A172 (cell line): ENCODE results near the gene NFATC1. TPM values are rescaled to one million over a fixed set of nuclear protein-coding genes. Genes with fewer than 3 reads are reported as not detected.

Experiments
- DNase-seq: peaks from one replicate; pipeline ENCODE4 v3.0.0-alpha.2; 2015; ENCODE audit warnings: low spot score
- total RNA-seq: library from RNA; depleted of rRNA; stranded (reverse); fragments of >200 nt; shearing (Covaris generic); gene quantifications from 2 replicates; pipeline ENCODE4 v1.2.3, GENCODE V29; 2014

Gene NFATC1
- total RNA-seq, 1 experiment from 2014 or later = 7.7 TPM

DNA sequence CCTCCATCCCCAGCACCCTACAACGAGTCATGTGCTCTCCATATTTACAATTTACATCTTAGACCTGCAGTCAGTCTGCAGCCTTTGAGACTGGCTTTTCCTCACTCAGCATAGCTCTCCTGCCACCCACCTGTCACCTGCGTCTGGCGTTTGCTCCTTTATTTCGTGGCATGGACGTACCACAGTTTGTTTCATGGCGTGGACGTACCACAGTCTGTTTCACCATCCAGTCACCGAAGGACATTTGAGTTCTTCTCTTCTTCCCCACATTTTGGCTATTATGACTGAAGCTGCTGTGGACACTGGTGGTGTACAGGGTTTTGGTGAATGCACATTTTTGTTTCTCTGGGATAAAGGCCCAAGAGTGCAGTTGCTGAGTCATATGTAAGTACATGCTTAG lies 142.0 kb downstream of the NFATC1 start:
- DNase-seq = no peak

GRCh38 chr18:79538635-79539034 lies 142.9 kb downstream of the NFATC1 start:
- no peak for DNase-seq

DNA sequence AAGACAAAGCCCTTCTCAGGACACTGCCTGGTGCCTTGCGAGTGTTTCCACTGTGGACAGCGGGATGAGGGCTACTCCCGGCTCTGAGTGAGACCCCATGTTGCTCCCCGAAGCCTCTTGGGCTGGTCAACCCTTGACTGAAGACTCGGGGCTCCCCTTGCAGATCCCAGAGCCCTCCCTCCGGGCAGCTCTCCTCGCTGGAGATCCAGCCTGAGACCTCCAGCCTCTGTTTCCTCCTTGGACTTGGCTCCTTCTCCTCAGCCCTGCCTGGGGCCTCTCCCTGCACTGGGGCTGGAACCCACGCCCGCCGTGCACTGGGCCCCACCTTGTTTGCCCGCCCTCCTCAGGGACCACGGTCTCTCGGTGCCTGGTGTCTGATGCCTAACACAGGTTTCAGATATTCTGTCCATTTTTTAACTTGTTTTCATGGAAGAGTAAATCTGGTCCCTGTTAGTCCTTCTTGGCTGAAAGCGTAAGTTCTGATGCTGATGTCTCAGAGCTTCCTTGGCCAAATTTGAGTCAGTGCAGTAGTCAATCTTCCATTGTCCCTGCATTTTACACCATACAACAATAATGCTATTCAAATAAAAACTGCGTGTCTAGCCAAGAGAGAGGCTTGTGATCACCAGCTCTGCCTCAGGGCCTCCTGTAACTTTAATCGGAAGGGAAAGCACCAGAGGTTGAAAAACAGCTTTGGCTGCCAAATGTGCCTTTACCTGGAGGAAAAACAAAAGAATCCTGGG lies 144.6 kb downstream of the NFATC1 start:
- DNase-seq = no peak

DNA sequence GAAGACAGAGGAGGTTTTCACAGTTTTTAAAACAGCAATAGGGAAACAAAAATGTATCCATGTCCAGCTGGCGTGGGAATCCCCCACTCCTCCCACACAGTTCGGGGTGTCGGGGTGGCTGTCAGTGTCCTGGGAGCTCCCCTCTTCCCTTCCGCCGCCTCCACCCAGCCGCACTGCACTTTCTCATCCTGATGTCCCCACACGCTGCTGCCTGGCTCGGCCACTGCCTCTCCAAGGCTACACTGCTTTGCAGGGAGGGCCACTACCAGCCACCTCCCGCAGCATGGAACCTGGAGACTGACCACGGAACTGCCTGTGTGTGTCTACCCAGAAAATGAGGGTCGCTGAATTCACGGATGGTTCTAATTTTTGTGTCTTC lies 145.2 kb downstream of the NFATC1 start:
- DNase-seq = no peak

GRCh38 chr18:79542213-79542612 lies 146.5 kb downstream of the NFATC1 start:
- no peak for DNase-seq

GRCh38 chr18:79542876-79543750 lies 147.4 kb downstream of the NFATC1 start:
- DNase-seq = no peak

- DNase-seq = no peak
Observed at GRCh38 chr18:79543861-79544385, 148.2 kb downstream of the NFATC1 start.

GRCh38 chr18:79544386-79544963 lies 148.7 kb downstream of the NFATC1 start:
- DNase-seq = no peak

DNA sequence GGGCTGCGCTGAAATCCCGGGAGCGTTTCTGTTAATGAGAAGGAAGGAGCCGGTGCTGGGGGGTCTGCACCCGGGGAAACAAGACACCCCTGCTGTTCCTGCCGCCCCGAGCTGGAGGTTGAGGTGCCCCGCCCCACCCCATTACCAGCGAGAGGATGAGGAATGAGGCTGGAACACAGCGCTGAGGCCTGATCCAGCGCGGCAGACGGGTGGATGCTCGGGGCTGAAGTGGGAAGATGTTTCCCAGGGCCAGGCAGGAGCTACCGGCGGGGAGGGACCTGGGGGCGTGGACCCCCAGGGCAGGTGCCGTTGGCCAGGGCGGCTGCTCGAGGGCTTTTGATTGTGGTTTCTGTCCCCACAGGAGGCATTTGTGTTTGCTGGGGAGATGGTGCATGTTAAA lies 149.5 kb downstream of the NFATC1 start:
- no peak for DNase-seq

GRCh38 chr18:79545736-79546171 lies 150.0 kb downstream of the NFATC1 start:
- no peak for DNase-seq

- no peak for DNase-seq
Observed at GRCh38 chr18:79546781-79547272, 151.1 kb downstream of the NFATC1 start.

GRCh38 chr18:79547413-79548076 lies 151.8 kb downstream of the NFATC1 start:
- no peak for DNase-seq

DNA sequence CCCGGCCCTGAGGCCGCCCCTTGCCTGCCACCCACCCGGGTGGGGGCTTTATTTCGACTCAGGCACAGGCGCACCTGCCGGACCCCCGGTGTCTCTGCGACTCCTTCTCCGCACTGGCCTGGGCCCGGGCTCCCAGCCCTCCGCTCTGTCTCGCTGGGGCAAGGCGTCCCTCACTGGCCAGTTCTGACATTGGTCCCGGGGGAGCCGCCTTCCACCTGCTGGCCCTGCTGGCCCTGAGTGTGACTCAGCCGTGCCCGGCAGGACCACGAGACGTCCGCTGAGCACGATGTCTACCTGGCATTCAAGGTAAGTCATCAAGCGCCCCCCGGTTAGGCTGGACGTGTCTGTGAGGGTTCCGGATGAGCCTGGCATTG lies 152.3 kb downstream of the NFATC1 start:
- DNase-seq = no peak

DNA sequence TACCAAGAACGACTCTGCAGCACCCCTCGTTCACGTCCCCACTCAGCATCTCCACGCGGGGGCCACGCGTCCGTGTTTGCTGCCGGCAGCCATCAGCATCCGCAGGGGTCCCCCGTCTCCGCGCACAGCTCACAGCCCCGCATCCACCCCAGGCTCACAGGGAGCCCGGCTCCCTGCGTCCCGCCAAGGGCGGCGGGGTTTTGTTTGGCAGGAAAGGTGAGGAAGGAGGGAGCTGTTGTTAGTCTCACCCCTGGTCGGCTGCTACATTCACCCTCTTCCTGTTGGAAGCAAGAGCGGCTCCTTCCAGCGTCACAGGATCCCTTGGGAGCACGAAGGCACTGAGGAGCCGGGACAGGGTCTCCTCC lies 152.9 kb downstream of the NFATC1 start:
- DNase-seq = no peak

GRCh38 chr18:79548986-79549637 lies 153.4 kb downstream of the NFATC1 start:
- no peak for DNase-seq

DNA sequence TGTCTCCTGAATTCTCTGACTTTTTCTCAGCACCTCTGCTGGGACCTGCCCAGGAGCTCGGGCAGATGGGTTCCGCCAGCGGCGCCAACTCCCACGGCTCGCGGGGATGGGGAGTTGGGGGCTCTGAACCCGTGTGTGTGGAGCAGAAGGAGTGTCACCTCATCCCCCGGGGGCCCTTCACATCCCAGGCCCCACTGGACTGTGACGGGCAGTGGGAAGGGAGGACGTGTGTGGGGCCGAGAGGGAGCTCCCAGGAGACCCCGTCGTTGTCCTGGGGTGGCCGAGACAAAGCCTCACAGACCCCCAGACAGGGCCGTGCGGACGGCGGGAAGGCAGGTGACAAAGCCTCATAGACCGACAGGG lies 153.9 kb downstream of the NFATC1 start:
- no peak for DNase-seq

DNA sequence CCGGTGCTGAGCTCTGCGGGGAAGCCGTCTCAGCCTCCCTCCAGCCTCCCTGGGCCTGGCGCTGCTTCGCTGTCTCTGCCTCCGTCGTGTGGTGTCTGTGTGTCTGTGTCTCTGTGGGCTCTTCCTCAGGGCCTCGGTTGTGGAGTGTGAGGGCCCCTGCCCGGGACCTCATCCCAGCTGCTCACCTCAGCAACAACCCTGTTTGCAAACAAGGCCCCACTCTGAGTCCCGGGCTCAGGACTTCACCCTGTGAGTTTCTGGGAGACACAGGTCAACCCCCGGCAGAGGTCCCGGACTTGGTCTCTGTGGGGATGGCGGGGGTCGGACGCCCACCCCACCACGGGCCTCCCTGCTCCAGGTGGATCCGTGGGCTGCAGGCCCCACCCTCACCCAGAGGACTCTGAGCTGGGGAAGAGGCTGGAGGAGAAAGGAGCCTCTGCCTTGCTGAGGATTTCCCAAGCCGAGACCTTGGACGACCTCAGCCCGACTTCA lies 156.5 kb downstream of the NFATC1 start:
- DNase-seq = no peak

DNA sequence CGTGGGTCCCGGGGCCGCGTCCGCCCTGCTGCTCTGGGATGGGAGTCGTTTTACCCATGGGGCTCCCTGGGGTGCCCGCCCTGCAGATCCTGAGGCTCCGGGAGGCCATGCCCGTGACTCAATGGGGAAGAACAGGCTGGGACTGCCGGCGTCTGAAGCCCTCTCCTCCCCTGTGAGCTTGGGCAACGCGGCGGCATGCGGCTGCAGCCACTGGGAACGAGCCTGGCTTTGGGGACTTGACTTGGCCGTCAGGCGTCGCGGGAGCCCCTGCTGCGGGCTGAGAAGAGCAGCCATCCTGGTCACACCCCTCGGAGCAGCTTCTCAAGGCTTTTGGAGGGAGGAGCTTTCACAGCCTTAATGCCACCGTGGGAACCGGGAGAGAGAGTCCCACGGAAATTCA lies 157.0 kb downstream of the NFATC1 start:
- no peak for DNase-seq

GRCh38 chr18:79553154-79553553 lies 157.4 kb downstream of the NFATC1 start:
- DNase-seq = no peak

DNA sequence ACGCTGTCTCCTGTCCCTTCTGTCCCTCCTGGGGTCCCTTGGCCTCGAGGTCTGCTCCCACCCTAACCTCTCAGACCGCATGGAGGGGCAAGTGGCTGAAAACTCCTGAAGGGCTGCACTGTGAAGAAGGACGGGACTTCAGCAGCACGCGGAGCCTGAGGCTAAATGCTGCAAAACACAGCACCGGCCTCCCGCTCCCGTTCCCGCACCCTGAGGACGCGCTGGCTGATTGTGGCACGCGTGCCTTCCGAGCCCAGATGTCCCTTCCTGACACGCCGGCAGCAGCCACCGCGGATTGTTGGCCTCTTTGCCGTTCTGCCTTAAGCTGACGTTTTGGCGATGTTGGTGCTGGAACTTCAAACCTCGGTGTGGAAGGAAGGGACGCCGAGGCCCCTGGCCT lies 158.0 kb downstream of the NFATC1 start:
- DNase-seq = no peak

GRCh38 chr18:79554321-79554720 lies 158.6 kb downstream of the NFATC1 start:
- DNase-seq = no peak
